Activated CD4-positive, alpha-beta T cell treated with anti-CD3 and anti-CD28 coated beads, Interleukin-2, Interleukin-4, amounts not matched to agents 100 ng/mL and 50 ng/mL, durations not matched to agents 16 hours and 8 hours (primary cell): ENCODE data around the gene HSD11B2.

Experiments
- DNase-seq: peaks from one replicate; pipeline ENCODE4 v3.0.0-alpha.2; 2020; ENCODE audit warnings: low spot score

Gene HSD11B2

GRCh38 chr16:67451704-67452435, 20.9 kb downstream of the HSD11B2 start:
- no peak for DNase-seq

GRCh38 chr16:67454104-67454503, 23.2 kb downstream of the HSD11B2 start:
- DNase-seq = no peak

GRCh38 chr16:67454852-67455251, 23.9 kb downstream of the HSD11B2 start:
- no peak for DNase-seq

GRCh38 chr16:67456391-67457081, 25.6 kb downstream of the HSD11B2 start:
- DNase-seq = no peak

GRCh38 chr16:67457611-67458010, 26.7 kb downstream of the HSD11B2 start:
- no peak for DNase-seq

- no peak for DNase-seq
Observed at GRCh38 chr16:67458121-67458641, 27.3 kb downstream of the HSD11B2 start.

- no peak for DNase-seq
Observed at GRCh38 chr16:67459066-67459860, 28.3 kb downstream of the HSD11B2 start.

- DNase-seq = no peak
Observed at GRCh38 chr16:67459861-67460150, 28.9 kb downstream of the HSD11B2 start.

GRCh38 chr16:67460168-67460567, 29.2 kb downstream of the HSD11B2 start:
- no peak for DNase-seq

- no peak for DNase-seq
Observed at GRCh38 chr16:67460961-67461360, 30.0 kb downstream of the HSD11B2 start.

GRCh38 chr16:67461600-67462278, 30.8 kb downstream of the HSD11B2 start:
- DNase-seq = no peak

GRCh38 chr16:67462279-67462655, 31.3 kb downstream of the HSD11B2 start:
- DNase-seq = no peak

GRCh38 chr16:67463059-67463458, 32.1 kb downstream of the HSD11B2 start:
- DNase-seq = no peak

GRCh38 chr16:67463691-67464090, 32.8 kb downstream of the HSD11B2 start:
- no peak for DNase-seq

GRCh38 chr16:67464565-67464964, 33.6 kb downstream of the HSD11B2 start:
- no peak for DNase-seq

GRCh38 chr16:67466581-67466980, 35.7 kb downstream of the HSD11B2 start:
- no peak for DNase-seq

- no peak for DNase-seq
Observed at GRCh38 chr16:67468731-67469130, 37.8 kb downstream of the HSD11B2 start.

- DNase-seq = no peak
Observed at GRCh38 chr16:67470359-67470758, 39.4 kb downstream of the HSD11B2 start.

- DNase-seq = no peak
Observed at GRCh38 chr16:67471758-67472384, 41.0 kb downstream of the HSD11B2 start.

- no peak for DNase-seq
Observed at GRCh38 chr16:67474551-67475455, 43.9 kb downstream of the HSD11B2 start.
